NCI-H2107 (cell line): ENCODE results near the gene WNK2.
"Not testable (repeated sequence)": the region's sequence is repeated elsewhere in the genome, so short reads cannot be mapped to it uniquely, and the experiment has no call there.

Source experiments
- DNase-seq: peaks from one replicate; lab custom pipeline; 2025; lab: John Stamatoyannopoulos, UW

The WNK2 gene

GRCh38 chr9:93336720-93337119 is 152.8 kb downstream of the WNK2 start:
- no peak for DNase-seq

GRCh38 chr9:93338196-93338595 is 154.3 kb downstream of the WNK2 start:
- DNase-seq, result not testable (repeated sequence)

- no peak for DNase-seq
Measured at GRCh38 chr9:93340091-93340490, 156.2 kb downstream of the WNK2 start.

- not testable (repeated sequence) for DNase-seq
Measured at GRCh38 chr9:93341820-93342219, 157.9 kb downstream of the WNK2 start.

- DNase-seq, result not testable (repeated sequence)
Measured at GRCh38 chr9:93342428-93342827, 158.5 kb downstream of the WNK2 start.

- no peak for DNase-seq
Measured at GRCh38 chr9:93343663-93344062, 159.7 kb downstream of the WNK2 start.

GRCh38 chr9:93345643-93346230 is 161.8 kb downstream of the WNK2 start:
- no peak for DNase-seq

- DNase-seq, result no peak
Measured at GRCh38 chr9:93346231-93347112, 162.5 kb downstream of the WNK2 start.

GRCh38 chr9:93347371-93347975 is 163.5 kb downstream of the WNK2 start:
- DNase-seq, result not testable (repeated sequence)

- not testable (repeated sequence) for DNase-seq
Measured at GRCh38 chr9:93353413-93354310, 169.7 kb downstream of the WNK2 start.

- no peak for DNase-seq
Measured at GRCh38 chr9:93354451-93354850, 170.5 kb downstream of the WNK2 start.

- no peak for DNase-seq
Measured at GRCh38 chr9:93355827-93356226, 171.9 kb downstream of the WNK2 start.

- DNase-seq, result no peak
Measured at GRCh38 chr9:93357649-93358048, 173.7 kb downstream of the WNK2 start.

GRCh38 chr9:93359907-93360306 is 176.0 kb downstream of the WNK2 start:
- DNase-seq, result not testable (repeated sequence)

- no peak for DNase-seq
Measured at GRCh38 chr9:93361995-93362394, 178.1 kb downstream of the WNK2 start.

- DNase-seq, result no peak
Measured at GRCh38 chr9:93364734-93365426, 180.9 kb downstream of the WNK2 start.

GRCh38 chr9:93365427-93366118 is 181.6 kb downstream of the WNK2 start:
- DNase-seq, result no peak

- no peak for DNase-seq
Measured at GRCh38 chr9:93366119-93366447, 182.1 kb downstream of the WNK2 start.

GRCh38 chr9:93366486-93366885 is 182.5 kb downstream of the WNK2 start:
- DNase-seq, result not testable (repeated sequence)

GRCh38 chr9:93368437-93368836 is 184.5 kb downstream of the WNK2 start:
- no peak for DNase-seq

GRCh38 chr9:93369686-93370085 is 185.7 kb downstream of the WNK2 start:
- DNase-seq, result no peak
